OCI-LY3 (cell line): ENCODE measurements around the gene CREBL2.

Source experiments
- H2AFZ ChIP-seq: fragments of 200-600, 300-600 bp; shearing (Covaris generic); 2 replicates; pipeline ENCODE4 v1.6.0; 2014; ENCODE audit warnings: antibody characterized with exemption, low read depth, low read length
- H3K27ac ChIP-seq: fragments of 200-600, 300-600 bp; sonication (generic); 2 replicates; pipeline ENCODE4 v1.5.1; 2014; ENCODE audit warnings: mild to moderate bottlenecking, low read length, moderate library complexity, mixed read lengths
- H3K27me3 ChIP-seq: fragments of 200-600, 300-600 bp; sonication (generic); 2 replicates; pipeline ENCODE4 v1.6.1; 2014; ENCODE audit warnings: low read depth, low read length, mixed read lengths
- H3K36me3 ChIP-seq: fragments of 200-600, 300-600 bp; sonication (generic); replicated peaks from 2 replicates; pipeline ENCODE3; 2014; ENCODE audit warnings: low read depth, low read length, mixed read lengths
- H3K4me1 ChIP-seq: fragments of 300-600, 200-600 bp; sonication (generic); 2 replicates; pipeline ENCODE4 v1.6.1; 2014; ENCODE audit warnings: low read length, mixed read lengths
- H3K4me2 ChIP-seq: fragments of 200-600, 300-600 bp; sonication (generic); 2 replicates; pipeline ENCODE4 v1.6.1; 2014; ENCODE audit warnings: low read length, mixed read lengths
- H3K4me3 ChIP-seq: fragments of 300-600, 200-600 bp; sonication (generic); 2 replicates; pipeline ENCODE4 v1.5.1; 2014; ENCODE audit warnings: antibody characterized with exemption, mild to moderate bottlenecking, low read length, moderate library complexity
- H3K79me2 ChIP-seq: fragments of 300-600, 200-600 bp; shearing (Covaris generic); 2 replicates; pipeline ENCODE4 v1.6.1; 2014; ENCODE audit warnings: mild to moderate bottlenecking, low read length, mixed read lengths
- H3K9ac ChIP-seq: fragments of 300-600, 200-600 bp; shearing (Covaris generic); 2 replicates; pipeline ENCODE4 v1.6.0; 2014; ENCODE audit warnings: mild to moderate bottlenecking, low read length, moderate library complexity
- H3K9me3 ChIP-seq: fragments of 200-600, 300-600 bp; shearing (Covaris generic); 2 replicates; pipeline ENCODE4 v1.6.1; 2014; ENCODE audit warnings: low read length, mixed read lengths; ENCODE audit not compliant: insufficient read depth
- H4K20me1 ChIP-seq: fragments of 200-600, 300-600 bp; sonication (generic); 2 replicates; pipeline ENCODE4 v1.6.1; 2016; ENCODE audit warnings: low read length, mixed read lengths; ENCODE audit not compliant: insufficient read depth
- CTCF ChIP-seq: fragments of 200-600, 300-600 bp; sonication (generic); IDR thresholded peaks from 2 replicates; pipeline ENCODE4 v1.5.1; 2014; ENCODE audit warnings: antibody characterized with exemption, low read length, low read depth
- EZH2phosphoT487 ChIP-seq: fragments of 200-600 bp; shearing (Covaris generic); IDR thresholded peaks from 2 replicates; pipeline ENCODE4 v1.6.1; 2018; ENCODE audit warnings: antibody characterized with exemption, mixed run types, low read depth

Gene CREBL2

GRCh38 chr12:12582193-12582881, 29.3 kb upstream of the CREBL2 start:
- no peaks in the 10 kb centered on the region for H3K79me2 ChIP-seq
- peak overlapping the region; percentile 22 for H3K4me3 ChIP-seq
- TF ChIP-seq EZH2phosphoT487 (no peak), CTCF (no peak)
- no peak overlapping the region for H3K9ac ChIP-seq
- H4K20me1 ChIP-seq = no peaks in the 10 kb centered on the region
- peak overlapping the region; percentile 53 for H3K27ac ChIP-seq
- H3K36me3 ChIP-seq = peaks cover 4% of the 10 kb centered on the region
- peaks cover 35% of the 10 kb centered on the region for H3K4me1 ChIP-seq
- peaks cover 71% of the 10 kb centered on the region for H3K27me3 ChIP-seq
- H3K9me3 ChIP-seq = peaks cover 18% of the 10 kb centered on the region
- peak overlapping the region; percentile 68 for H3K4me2 ChIP-seq
- no peak overlapping the region for H2AFZ ChIP-seq

GRCh38 chr12:12582895-12583303, 28.8 kb upstream of the CREBL2 start:
- H3K4me3 ChIP-seq = peak overlapping the region; percentile 22
- no peak overlapping the region for H3K9ac ChIP-seq
- TF ChIP-seq EZH2phosphoT487 (peak; percentile 89), CTCF (no peak)
- peaks cover 35% of the 10 kb centered on the region for H3K4me1 ChIP-seq
- peaks cover 4% of the 10 kb centered on the region for H3K36me3 ChIP-seq
- peaks cover 70% of the 10 kb centered on the region for H3K27me3 ChIP-seq
- H2AFZ ChIP-seq = no peak overlapping the region
- H3K9me3 ChIP-seq = peaks cover 18% of the 10 kb centered on the region
- H3K27ac ChIP-seq = peak overlapping the region; percentile 53
- H3K4me2 ChIP-seq = peak overlapping the region; percentile 68
- H4K20me1 ChIP-seq = no peaks in the 10 kb centered on the region
- no peaks in the 10 kb centered on the region for H3K79me2 ChIP-seq

GRCh38 chr12:12583510-12584178, 28.0 kb upstream of the CREBL2 start:
- Histone ChIP-seq H4K20me1 (no peaks in the 10 kb centered on the region), H3K9me3 (peaks cover 18% of the 10 kb centered on the region), H3K9ac (no peak overlapping the region), H3K4me3 (0 out of 2 replicates have a peak overlapping the region, but pooled peaks have one; percentile 16), H2AFZ (no peak overlapping the region), H3K27ac (peak overlapping the region; percentile 29; the same call in 1 of the 2 replicates), H3K4me1 (peaks cover 35% of the 10 kb centered on the region), H3K36me3 (peaks cover 4% of the 10 kb centered on the region), H3K4me2 (peak overlapping the region; percentile 50), H3K79me2 (no peaks in the 10 kb centered on the region), H3K27me3 (peaks cover 68% of the 10 kb centered on the region)
- TF ChIP-seq CTCF (no peak), EZH2phosphoT487 (no peak)

- H3K27ac ChIP-seq = no peak overlapping the region
- no peaks in the 10 kb centered on the region for H3K79me2 ChIP-seq
- peaks cover 4% of the 10 kb centered on the region for H3K36me3 ChIP-seq
- H2AFZ ChIP-seq = no peak overlapping the region
- no peak overlapping the region for H3K4me3 ChIP-seq
- H4K20me1 ChIP-seq = no peaks in the 10 kb centered on the region
- peaks cover 18% of the 10 kb centered on the region for H3K9me3 ChIP-seq
- H3K4me1 ChIP-seq = peaks cover 35% of the 10 kb centered on the region
- TF ChIP-seq EZH2phosphoT487 (no peak), CTCF (no peak)
- H3K4me2 ChIP-seq = peak overlapping the region; percentile 19
- H3K9ac ChIP-seq = no peak overlapping the region
- H3K27me3 ChIP-seq = peaks cover 72% of the 10 kb centered on the region
Measured at GRCh38 chr12:12585115-12585863, 26.4 kb upstream of the CREBL2 start.
